ENCODE data around the gene HS3ST2. TPM values are rescaled to one million over a fixed set of nuclear protein-coding genes. Genes with fewer than 3 reads are reported as not detected.

Gene HS3ST2
- total RNA-seq, 2 donors from 2014 or later: 0.26 to 0.33 TPM

- DNase-seq (no peak), ATAC-seq (no peak)
- H3K4me3 ChIP-seq: no peak overlapping the region
- no peaks in the 10 kb centered on the region for H3K4me1 ChIP-seq
- no peaks in the 10 kb centered on the region for H3K9me3 ChIP-seq
- H3K27ac ChIP-seq: no peak overlapping the region
- H3K27me3 ChIP-seq: no peaks in the 10 kb centered on the region
- no peak for TF ChIP-seq POLR2A (IDR thresholded peaks at IDR 0.05)
- TF ChIP-seq, protein P1, sequence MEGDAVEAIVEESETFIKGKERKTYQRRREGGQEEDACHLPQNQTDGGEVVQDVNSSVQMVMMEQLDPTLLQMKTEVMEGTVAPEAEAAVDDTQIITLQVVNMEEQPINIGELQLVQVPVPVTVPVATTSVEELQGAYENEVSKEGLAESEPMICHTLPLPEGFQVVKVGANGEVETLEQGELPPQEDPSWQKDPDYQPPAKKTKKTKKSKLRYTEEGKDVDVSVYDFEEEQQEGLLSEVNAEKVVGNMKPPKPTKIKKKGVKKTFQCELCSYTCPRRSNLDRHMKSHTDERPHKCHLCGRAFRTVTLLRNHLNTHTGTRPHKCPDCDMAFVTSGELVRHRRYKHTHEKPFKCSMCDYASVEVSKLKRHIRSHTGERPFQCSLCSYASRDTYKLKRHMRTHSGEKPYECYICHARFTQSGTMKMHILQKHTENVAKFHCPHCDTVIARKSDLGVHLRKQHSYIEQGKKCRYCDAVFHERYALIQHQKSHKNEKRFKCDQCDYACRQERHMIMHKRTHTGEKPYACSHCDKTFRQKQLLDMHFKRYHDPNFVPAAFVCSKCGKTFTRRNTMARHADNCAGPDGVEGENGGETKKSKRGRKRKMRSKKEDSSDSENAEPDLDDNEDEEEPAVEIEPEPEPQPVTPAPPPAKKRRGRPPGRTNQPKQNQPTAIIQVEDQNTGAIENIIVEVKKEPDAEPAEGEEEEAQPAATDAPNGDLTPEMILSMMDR (IDR thresholded peaks at IDR 0.05): no peak
- intact Hi-C loops (cut with DNase I): no loop called here
- no peaks in the 10 kb centered on the region for H3K36me3 ChIP-seq (replicated peaks in 1 of 2; ENCODE audit: insufficient read depth in 1 of 2, low read depth in 2 of 2)
Observed at GRCh38 chr16:22864375-22864774, 50.4 kb downstream of the HS3ST2 start.

- Histone ChIP-seq H3K27ac (no peak overlapping the region), H3K27me3 (no peaks in the 10 kb centered on the region), H3K4me1 (no peaks in the 10 kb centered on the region), H3K36me3 (replicated peaks in 1 of 2; ENCODE audit: insufficient read depth in 1 of 2, low read depth in 2 of 2) (no peaks in the 10 kb centered on the region), H3K4me3 (no peak overlapping the region), H3K9me3 (no peaks in the 10 kb centered on the region)
- 71 to 74% methylated on average over 5 of the region's 5 CpGs for WGBS, 2 donors
- TF ChIP-seq, protein P1 (IDR thresholded peaks at IDR 0.05): no peak
- TF ChIP-seq POLR2A (IDR thresholded peaks at IDR 0.05): no peak
- ATAC-seq: no peak
- DNase-seq: no peak
- intact Hi-C loops (cut with DNase I): no loop called here
Observed at GRCh38 chr16:22868593-22869224, 54.7 kb downstream of the HS3ST2 start.

GRCh38 chr16:22871861-22872260, 57.9 kb downstream of the HS3ST2 start:
- intact Hi-C loops (cut with DNase I): no loop called here
- no peak for TF ChIP-seq POLR2A (IDR thresholded peaks at IDR 0.05)
- TF ChIP-seq, protein P1 (IDR thresholded peaks at IDR 0.05): no peak
- Histone ChIP-seq H3K4me1 (no peaks in the 10 kb centered on the region), H3K4me3 (no peak overlapping the region), H3K9me3 (no peaks in the 10 kb centered on the region), H3K27ac (no peak overlapping the region), H3K36me3 (replicated peaks in 1 of 2; ENCODE audit: insufficient read depth in 1 of 2, low read depth in 2 of 2) (no peaks in the 10 kb centered on the region), H3K27me3 (no peaks in the 10 kb centered on the region)
- no peak for DNase-seq
- WGBS, 2 donors: 40 to 47% methylated on average over 4 of the region's 4 CpGs
- no peak for ATAC-seq

DNA sequence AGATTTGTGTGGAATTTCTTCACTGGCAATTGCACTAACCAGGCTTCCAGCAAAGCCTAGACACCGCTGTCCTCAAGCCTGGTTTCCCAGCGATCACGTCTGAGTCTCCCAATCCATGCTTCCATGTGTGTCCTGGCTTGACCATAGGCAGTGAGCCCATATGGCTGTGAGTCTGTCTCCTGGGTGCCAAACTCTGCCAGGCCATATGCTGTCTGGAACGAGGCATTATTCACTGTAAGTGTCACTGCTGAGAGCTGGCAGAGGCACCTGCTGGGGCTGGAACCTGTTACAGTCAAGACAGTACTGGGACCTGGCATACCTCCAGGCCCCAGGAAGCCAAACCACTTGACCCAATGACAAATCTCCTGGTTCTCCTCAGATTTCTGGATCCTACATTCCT, 60.4 kb downstream of the HS3ST2 start:
- H3K27me3 ChIP-seq: no peaks in the 10 kb centered on the region
- intact Hi-C loops (cut with DNase I): no loop called here
- no peaks in the 10 kb centered on the region for H3K4me1 ChIP-seq
- TF ChIP-seq, protein P1 (IDR thresholded peaks at IDR 0.05): no peak
- TF ChIP-seq POLR2A (IDR thresholded peaks at IDR 0.05): no peak
- DNase-seq (no peak), ATAC-seq (no peak)
- no peaks in the 10 kb centered on the region for H3K36me3 ChIP-seq (replicated peaks in 1 of 2; ENCODE audit: insufficient read depth in 1 of 2, low read depth in 2 of 2)
- no peaks in the 10 kb centered on the region for H3K9me3 ChIP-seq
- no peak overlapping the region for H3K4me3 ChIP-seq
- no peak overlapping the region for H3K27ac ChIP-seq
- 68 to 100% methylated on average over 3 to 4 of the region's 4 CpGs for WGBS, 2 donors

DNA sequence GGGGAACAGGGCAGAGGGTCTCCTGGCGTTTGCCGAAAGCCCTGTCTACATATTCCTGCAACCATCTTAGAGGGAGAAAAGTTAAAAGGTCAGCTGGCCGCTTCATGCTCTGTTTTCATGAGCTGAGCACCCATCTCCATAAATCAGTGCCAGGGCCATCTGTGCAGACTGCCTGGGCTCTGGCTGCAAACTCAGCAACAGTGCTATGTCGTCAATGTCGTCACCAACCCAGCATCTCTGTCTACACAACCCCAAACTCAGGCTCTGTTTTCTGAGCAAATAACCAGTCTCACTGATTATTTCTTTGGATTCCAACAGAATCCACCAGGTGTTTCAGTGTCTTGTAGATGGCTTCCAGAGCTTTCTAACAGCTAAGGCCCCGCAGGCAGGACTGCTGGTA, 65.0 kb downstream of the HS3ST2 start:
- DNase-seq (no peak), ATAC-seq (no peak)
- Histone ChIP-seq H3K36me3 (replicated peaks in 1 of 2; ENCODE audit: insufficient read depth in 1 of 2, low read depth in 2 of 2) (no peaks in the 10 kb centered on the region), H3K27me3 (no peaks in the 10 kb centered on the region), H3K27ac (no peak overlapping the region), H3K4me3 (no peak overlapping the region), H3K4me1 (no peaks in the 10 kb centered on the region), H3K9me3 (no peaks in the 10 kb centered on the region)
- intact Hi-C loops (cut with DNase I): no loop called here
- TF ChIP-seq POLR2A (IDR thresholded peaks at IDR 0.05): no peak
- TF ChIP-seq, protein P1 (IDR thresholded peaks at IDR 0.05): no peak
- 44 to 47% methylated on average over 6 of the region's 6 CpGs for WGBS, 2 donors

Data from body of pancreas (tissue), 4 donors.